ENCODE results near the gene MINDY4. TPM values are rescaled to one million over a fixed set of nuclear protein-coding genes. Genes with fewer than 3 reads are reported as not detected.

MINDY4 gene
- total RNA-seq, 2 experiments from 2014 or later = 0.36 to 0.60 TPM

DNA sequence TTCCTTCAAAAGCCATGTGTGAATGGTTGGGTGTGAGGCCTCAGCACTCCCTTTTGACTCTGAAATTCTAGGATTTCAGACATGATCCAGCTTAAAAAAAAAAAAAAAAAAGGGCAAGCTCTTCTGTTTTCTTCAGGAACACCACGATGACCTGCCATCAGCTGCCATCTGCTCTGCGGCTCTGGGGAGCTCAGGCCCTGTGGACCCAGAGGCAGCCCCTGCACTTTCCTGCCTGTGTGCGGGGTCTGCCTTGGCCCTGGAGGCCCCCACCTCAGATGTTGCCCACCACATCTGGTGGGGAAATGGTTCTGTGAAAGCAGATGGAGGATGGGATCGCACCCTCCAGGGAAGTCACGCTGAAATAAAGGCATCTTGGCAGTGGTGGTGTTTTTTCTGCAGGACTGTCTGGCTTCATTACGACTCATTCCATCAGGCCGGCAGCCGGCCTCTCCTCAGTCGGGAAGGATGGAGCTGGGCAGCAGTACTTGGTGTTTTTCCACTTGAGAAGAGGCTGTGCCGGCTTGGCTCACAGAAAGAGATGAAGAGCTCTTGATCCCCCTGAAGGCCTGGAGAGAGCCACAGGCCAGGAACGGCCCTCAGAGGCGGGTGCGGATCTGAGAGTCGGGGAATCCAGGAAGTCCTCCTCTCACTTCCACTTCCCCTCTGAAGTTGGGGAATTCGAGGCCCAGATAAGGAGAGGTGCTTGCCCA, 74.4 kb downstream of the MINDY4 start:
- H3K4me3 Mint-ChIP-seq = no peak overlapping the region
- intact Hi-C loops (cut with DNase I, micrococcal nuclease) = no loop called here
- Histone ChIP-seq H3K27ac (ENCODE audit: low read depth in 1 of 2, low read length in 2 of 2) (no peak overlapping the region), H3K4me3 (ENCODE audit: low read length) (no peak overlapping the region), H3K9me3 (ENCODE audit: control insufficient read depth in 1 of 2, insufficient read depth in 1 of 2, low read length in 2 of 2) (no peaks in the 10 kb centered on the region), H3K4me1 (ENCODE audit: insufficient read depth, low read length) (no peaks in the 10 kb centered on the region), H3K36me3 (ENCODE audit: insufficient read depth, low read length) (no peaks in the 10 kb centered on the region), H3K27me3 (ENCODE audit: control insufficient read depth in 1 of 2, insufficient read depth in 2 of 2, low read length in 2 of 2) (no peaks in the 10 kb centered on the region)
- ChIA-PET CTCF (no interaction called here), POLR2A (interaction anchor here (0.6 kb wide), 1 partner anchor 497 kb away, joined by 3 read pairs; no protein-coding TSS in a partner anchor)
- DNase-seq = no peak
- no peaks in the 10 kb centered on the region for H3K4me1 Mint-ChIP-seq (ENCODE audit: low read depth)
- ATAC-seq (ENCODE audit: poor library complexity) = no peak
- no peaks in the 10 kb centered on the region for H3K27me3 Mint-ChIP-seq
- TF ChIP-seq, protein P1, sequence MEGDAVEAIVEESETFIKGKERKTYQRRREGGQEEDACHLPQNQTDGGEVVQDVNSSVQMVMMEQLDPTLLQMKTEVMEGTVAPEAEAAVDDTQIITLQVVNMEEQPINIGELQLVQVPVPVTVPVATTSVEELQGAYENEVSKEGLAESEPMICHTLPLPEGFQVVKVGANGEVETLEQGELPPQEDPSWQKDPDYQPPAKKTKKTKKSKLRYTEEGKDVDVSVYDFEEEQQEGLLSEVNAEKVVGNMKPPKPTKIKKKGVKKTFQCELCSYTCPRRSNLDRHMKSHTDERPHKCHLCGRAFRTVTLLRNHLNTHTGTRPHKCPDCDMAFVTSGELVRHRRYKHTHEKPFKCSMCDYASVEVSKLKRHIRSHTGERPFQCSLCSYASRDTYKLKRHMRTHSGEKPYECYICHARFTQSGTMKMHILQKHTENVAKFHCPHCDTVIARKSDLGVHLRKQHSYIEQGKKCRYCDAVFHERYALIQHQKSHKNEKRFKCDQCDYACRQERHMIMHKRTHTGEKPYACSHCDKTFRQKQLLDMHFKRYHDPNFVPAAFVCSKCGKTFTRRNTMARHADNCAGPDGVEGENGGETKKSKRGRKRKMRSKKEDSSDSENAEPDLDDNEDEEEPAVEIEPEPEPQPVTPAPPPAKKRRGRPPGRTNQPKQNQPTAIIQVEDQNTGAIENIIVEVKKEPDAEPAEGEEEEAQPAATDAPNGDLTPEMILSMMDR (IDR thresholded peaks at IDR 0.05) = no peak
- no peaks in the 10 kb centered on the region for H3K9me3 Mint-ChIP-seq
- no peak overlapping the region for H3K27ac Mint-ChIP-seq
- H3K36me3 Mint-ChIP-seq (ENCODE audit: low read depth) = no peaks in the 10 kb centered on the region

DNA sequence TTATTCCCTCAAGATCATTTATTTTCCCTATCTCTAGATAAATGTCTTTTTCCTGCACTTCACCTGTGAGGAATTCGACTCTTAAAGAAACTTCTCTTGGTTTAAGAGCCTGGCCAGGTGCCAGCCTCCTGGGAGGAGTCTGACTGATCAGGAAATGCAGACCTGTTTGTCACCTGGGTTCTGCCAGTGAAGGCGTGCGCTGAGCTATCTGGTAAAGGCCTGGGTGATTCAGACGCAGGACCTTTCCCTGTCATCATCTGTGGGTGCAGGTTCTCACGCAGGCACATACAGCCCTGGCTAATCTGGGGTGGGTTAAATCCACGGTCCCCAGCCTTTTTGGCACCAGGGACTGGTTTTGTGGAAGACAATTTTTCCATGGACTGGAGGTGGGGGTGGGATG, 75.2 kb downstream of the MINDY4 start:
- no peaks in the 10 kb centered on the region for H3K4me1 ChIP-seq (ENCODE audit: insufficient read depth, low read length)
- Mint-ChIP-seq H3K36me3 (ENCODE audit: low read depth) (no peaks in the 10 kb centered on the region), H3K4me3 (no peak overlapping the region), H3K9me3 (no peaks in the 10 kb centered on the region), H3K4me1 (ENCODE audit: low read depth) (no peaks in the 10 kb centered on the region), H3K27ac (no peak overlapping the region), H3K27me3 (no peaks in the 10 kb centered on the region)
- H3K4me3 ChIP-seq (ENCODE audit: low read length) = no peak overlapping the region
- POLR2A ChIA-PET = interaction anchor here (0.6 kb wide), 1 partner anchor 498 kb away, joined by 3 read pairs; no protein-coding TSS in a partner anchor
- TF ChIP-seq, protein P1 (IDR thresholded peaks at IDR 0.05) = no peak
- DNase-seq (no peak), ATAC-seq (ENCODE audit: poor library complexity) (no peak)
- H3K27me3 ChIP-seq (ENCODE audit: control insufficient read depth in 1 of 2, insufficient read depth in 2 of 2, low read length in 2 of 2) = no peaks in the 10 kb centered on the region
- H3K27ac ChIP-seq (ENCODE audit: low read depth in 1 of 2, low read length in 2 of 2) = no peak overlapping the region
- H3K9me3 ChIP-seq (ENCODE audit: control insufficient read depth in 1 of 2, insufficient read depth in 1 of 2, low read length in 2 of 2) = no peaks in the 10 kb centered on the region
- no peaks in the 10 kb centered on the region for H3K36me3 ChIP-seq (ENCODE audit: insufficient read depth, low read length)
- CTCF ChIA-PET = no interaction called here
- intact Hi-C loops (cut with DNase I, micrococcal nuclease) = no loop called here

DNA sequence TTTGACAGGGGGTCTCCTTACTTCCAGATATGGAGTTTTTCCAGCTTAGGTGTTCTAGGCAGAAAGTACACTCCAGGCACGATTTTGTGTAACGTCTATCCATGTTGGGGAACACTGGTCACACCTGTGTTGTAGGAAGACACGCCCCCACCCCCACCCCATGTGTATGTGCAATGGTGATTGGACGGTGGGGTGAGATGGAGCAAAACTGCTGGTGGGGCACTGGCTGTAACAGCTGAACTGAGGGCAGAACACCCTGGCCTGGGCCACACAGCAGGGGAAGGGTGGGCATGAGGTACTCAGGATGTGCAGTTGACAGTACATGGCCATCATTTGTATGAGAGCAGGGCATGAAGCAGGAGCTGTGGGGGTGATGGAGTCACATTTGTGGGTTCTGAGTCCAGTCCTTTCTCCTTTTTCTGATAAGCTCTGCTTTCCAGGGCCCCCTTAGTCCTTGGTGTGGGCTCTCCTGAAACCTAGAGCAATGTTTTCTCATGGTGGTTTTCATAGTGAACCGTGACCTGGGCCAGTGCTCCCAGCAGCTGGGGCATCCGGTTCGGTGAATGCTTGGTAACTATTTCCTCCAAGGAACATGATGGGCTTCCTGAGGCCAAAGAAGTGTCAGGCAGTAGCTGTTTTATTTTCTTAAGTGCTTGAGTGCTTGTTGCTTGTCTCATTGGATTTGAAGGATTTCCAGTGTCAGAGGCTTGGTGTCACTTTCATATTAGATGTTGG, 77.1 kb downstream of the MINDY4 start:
- H3K9me3 ChIP-seq (ENCODE audit: control insufficient read depth in 1 of 2, insufficient read depth in 1 of 2, low read length in 2 of 2) = no peaks in the 10 kb centered on the region
- no peaks in the 10 kb centered on the region for H3K4me1 ChIP-seq (ENCODE audit: insufficient read depth, low read length)
- H3K27me3 ChIP-seq (ENCODE audit: control insufficient read depth in 1 of 2, insufficient read depth in 2 of 2, low read length in 2 of 2) = no peaks in the 10 kb centered on the region
- no peak for DNase-seq
- Mint-ChIP-seq H3K9me3 (no peaks in the 10 kb centered on the region), H3K4me1 (ENCODE audit: low read depth) (no peaks in the 10 kb centered on the region), H3K27ac (no peak overlapping the region), H3K4me3 (no peak overlapping the region), H3K27me3 (no peaks in the 10 kb centered on the region), H3K36me3 (ENCODE audit: low read depth) (no peaks in the 10 kb centered on the region)
- no peak overlapping the region for H3K27ac ChIP-seq (ENCODE audit: low read depth in 1 of 2, low read length in 2 of 2)
- ATAC-seq (ENCODE audit: poor library complexity) = no peak
- ChIA-PET CTCF (interaction anchor here (0.6 kb wide), 1 partner anchor 916 kb away, joined by 3 read pairs; no protein-coding TSS in a partner anchor), POLR2A (no interaction called here)
- intact Hi-C loops (cut with DNase I, micrococcal nuclease) = no loop called here
- H3K4me3 ChIP-seq (ENCODE audit: low read length) = no peak overlapping the region
- TF ChIP-seq, protein P1 (IDR thresholded peaks at IDR 0.05) = no peak
- no peaks in the 10 kb centered on the region for H3K36me3 ChIP-seq (ENCODE audit: insufficient read depth, low read length)

Measured in CD4-positive, alpha-beta T cell (primary cell).